ENCODE measurements around the gene CEP104.

- no peak for TF ChIP-seq CTCF (IDR thresholded peaks at IDR 0.05)
- no peak for TF ChIP-seq GATA3 (IDR thresholded peaks at IDR 0.05; ENCODE audit: borderline replicate concordance)
- no peak for TF ChIP-seq PBX3 (IDR thresholded peaks at IDR 0.05)
- no peak for TF ChIP-seq ELK1 (IDR thresholded peaks at IDR 0.05; ENCODE audit: low read depth, low read length)
- no peak for TF ChIP-seq MYC (IDR thresholded peaks at IDR 0.05; ENCODE audit: borderline replicate concordance, low read length)
- TF ChIP-seq POLR2A (IDR thresholded peaks at IDR 0.05; ENCODE audit: low read length) = no peak
- no peak for TF ChIP-seq MAZ (IDR thresholded peaks at IDR 0.05; ENCODE audit: borderline replicate concordance, low read depth, low read length)
- TF ChIP-seq NFE2L2 (conservative IDR thresholded peaks at IDR 0.05; ENCODE audit: low read length) = no peak
- TF ChIP-seq RAD21 (conservative IDR thresholded peaks at IDR 0.05 in 1 of 2, IDR thresholded peaks at IDR 0.05 in 1 of 2) = no peak
- TF ChIP-seq EP300 (IDR thresholded peaks at IDR 0.05) = no peak
Observed at GRCh38 chr1:3799976-3800685, 56.9 kb downstream of the CEP104 start.
